Transverse colon (tissue), 4 donors: ENCODE measurements around the gene CHST11. TPM values are rescaled to one million over a fixed set of nuclear protein-coding genes. Genes with fewer than 3 reads are reported as not detected.

Experiments used
- DNase-seq: peaks from one replicate; pipeline ENCODE4 v3.0.0-alpha.2; 2019
- H3K27ac ChIP-seq, 4 donors: fragments of 200-600 bp; sonication (generic); 2 replicates each; pipeline ENCODE4 v1.5.1; 2016 to 2018; ENCODE audit warnings: inconsistent platforms in 4 of 4
- H3K27me3 ChIP-seq: fragments of 200-600 bp; sonication (generic); 2 replicates; pipeline ENCODE4 v1.5.1; 2017; ENCODE audit warnings: inconsistent platforms
- H3K36me3 ChIP-seq, 4 donors: fragments of 200-600 bp; sonication (generic); 2 replicates each; pipeline ENCODE4 v1.5.1; 2017 to 2019; ENCODE audit warnings: inconsistent platforms in 4 of 4
- H3K4me1 ChIP-seq, 4 donors: fragments of 200-600 bp; sonication (generic); 2 replicates each; pipeline ENCODE4 v1.5.1; 2017 to 2020; ENCODE audit warnings: inconsistent platforms in 4 of 4
- H3K4me3 ChIP-seq, 4 donors: fragments of 200-600 bp; sonication (generic); 1 replicate in 1 of 4; 2 replicates in 3 of 4; pipeline versions ENCODE4 v1.5.1 to v1.6.1; 2017 to 2019; ENCODE audit warnings: inconsistent platforms in 4 of 4
- H3K9me3 ChIP-seq, 2 donors: fragments of 200-600 bp; sonication (generic); 2 replicates each; pipeline ENCODE4 v1.5.1; 2017 to 2019; ENCODE audit warnings: inconsistent platforms in 2 of 2
- EP300 ChIP-seq: sonication (generic); formaldehyde crosslinking; IDR thresholded peaks from one replicate; pipeline ENCODE4 v1.6.1; 2017; ENCODE audit warnings: antibody characterized with exemption, low read depth
- POLR2A ChIP-seq: fragments of 450-650 bp; IDR thresholded peaks from one replicate; pipeline ENCODE4 v1.6.1; 2016; ENCODE audit warnings: antibody characterized with exemption, mild to moderate bottlenecking, moderate library complexity
- POLR2AphosphoS5 ChIP-seq, 3 donors: sonication (generic); formaldehyde crosslinking; IDR thresholded peaks; one replicate each; pipeline ENCODE4 v1.6.1; 2016; ENCODE audit warnings: antibody characterized with exemption in 3 of 3
- WGBS, 2 donors: methylation state at CpG; one replicate each; pipeline ENCODE4 v1.1.5; 2018; ENCODE audit warnings: low coverage in 1 of 2; 5-methylcytosine and 5-hydroxymethylcytosine counted together
- in situ Hi-C, 4 donors: fragments of 200-750 bp; cut with MboI; loops; one replicate each; pipeline versions ENCODE4 v1.15.0 to v1.15.1; 2017; ENCODE audit warnings: low sequenced_read_pairs in 3 of 4, low pct_ligation_motif_present in 1 of 4, low pct_unique_long_range_greater_than_20kb in 1 of 4
- intact Hi-C: fragments of 100-400 bp; cut with DNase I; formaldehyde crosslinking; loops from one replicate; pipeline ENCODE4 v1.15.1; 2023; ENCODE audit warnings: low total_unique reads
- total RNA-seq, 4 donors: library from RNA; depleted of rRNA; stranded (reverse); fragments of >200 nt; gene quantifications; one replicate each; pipeline ENCODE4 v1.1.0, GENCODE V29; 2016
- TF ChIP-seq, protein P1 (sequence below), 5 experiments: fragments of 200-600 bp in 3 of 5; fragments of 450-650 bp in 2 of 5; sonication (generic) in 3 of 5; IDR thresholded peaks; 1 replicate in 2 of 5; 2 replicates in 3 of 5; pipeline ENCODE4 v1.5.1; 2016 to 2017; ENCODE audit warnings: antibody characterized with exemption in 5 of 5, inconsistent platforms in 3 of 5, mild to moderate bottlenecking in 2 of 5, moderate library complexity in 1 of 5

CHST11 gene
- total RNA-seq, 4 donors from 2014 or later: 4.2 to 123 (median 31.5) TPM

DNA sequence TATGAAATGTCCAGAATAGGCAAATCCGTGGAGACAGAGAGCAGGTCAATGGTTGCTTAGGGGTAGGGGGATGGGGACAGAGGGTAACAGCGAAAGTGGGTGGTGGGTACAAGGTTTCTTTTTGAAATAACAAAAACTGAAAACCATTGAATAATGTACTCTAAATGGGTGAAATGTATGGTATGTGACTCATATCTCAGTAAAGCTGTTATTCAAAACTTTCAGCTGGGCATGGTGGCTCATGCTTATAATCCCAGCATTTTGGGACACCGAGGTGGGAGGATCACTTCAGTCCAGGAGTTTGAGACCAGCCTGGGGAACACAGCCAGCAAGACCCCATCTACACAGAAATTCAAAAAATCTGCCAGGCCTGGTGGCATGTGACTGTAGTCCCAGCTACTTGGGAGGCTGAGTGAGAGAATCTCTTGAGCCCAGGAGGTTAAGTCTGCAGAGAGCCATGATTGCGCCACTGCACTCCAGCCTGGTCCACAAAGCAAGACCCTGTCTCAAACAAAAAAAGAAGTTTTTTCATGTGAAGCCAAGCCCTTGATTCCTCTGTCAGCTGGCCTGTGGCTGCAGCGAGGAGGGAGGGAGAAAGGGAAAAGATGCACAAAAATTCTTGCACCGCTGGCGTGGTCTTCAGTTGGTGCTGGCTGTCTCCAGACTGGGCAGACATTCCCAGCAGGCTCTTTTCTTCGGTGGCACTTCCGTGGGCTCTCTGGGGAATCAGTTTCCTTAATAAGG, 253.1 kb downstream of the CHST11 start:
- intact Hi-C loops (no loop called here), in situ Hi-C loops (no loop called here)
- H3K4me1 ChIP-seq: peaks cover 0 to 13% (median 6%) of the 10 kb centered on the region in 4 donors
- H3K4me3 ChIP-seq: no peak overlapping the region
- peak overlapping the region in 2 of 4 donors; percentile 18 to 54 for H3K27ac ChIP-seq
- TF ChIP-seq POLR2AphosphoS5 (IDR thresholded peaks at IDR 0.05) (peak in 1 of 3 donors; percentile 10), EP300 (no peak)
- WGBS, 2 donors: 78 to 85% methylated on average over 5 to 9 of the region's 9 CpGs
- no peak for DNase-seq
- no peaks in the 10 kb centered on the region for H3K36me3 ChIP-seq
- H3K27me3 ChIP-seq: no peaks in the 10 kb centered on the region
- no peaks in the 10 kb centered on the region for H3K9me3 ChIP-seq

DNA sequence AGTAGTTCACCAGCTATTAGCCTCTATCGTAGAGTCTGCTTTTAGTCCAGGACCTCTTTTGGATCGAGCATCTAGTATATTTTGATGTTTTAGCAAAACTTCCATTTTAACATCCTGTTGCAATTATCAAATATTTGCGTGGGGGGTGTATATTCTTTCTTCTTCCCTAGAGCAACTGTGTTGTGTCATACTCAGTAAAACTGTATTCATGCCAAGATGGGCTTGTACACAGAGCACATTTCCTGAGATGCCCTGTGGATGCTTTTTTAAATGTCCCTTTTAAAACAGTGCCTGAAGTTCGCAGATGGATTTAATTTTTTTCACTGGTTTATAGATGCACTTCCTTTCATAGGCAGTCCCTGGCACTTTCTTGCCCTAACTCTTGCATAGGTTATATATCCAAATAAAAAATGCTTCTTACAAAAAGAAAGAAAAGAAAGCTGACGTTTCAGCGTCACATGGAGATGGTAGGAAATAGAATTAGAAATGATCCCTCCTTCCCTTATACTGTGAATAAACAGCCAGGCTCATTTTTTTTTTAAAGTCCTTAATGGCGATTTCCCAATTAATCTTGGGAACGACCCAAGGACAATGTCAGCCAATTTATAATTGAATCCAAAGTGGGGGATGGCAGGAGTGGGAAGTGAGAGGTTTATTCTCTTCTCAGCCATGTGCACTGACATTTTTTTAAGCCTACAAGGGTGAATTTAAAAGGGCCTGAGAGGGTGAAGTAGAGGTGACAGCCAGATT, 254.4 kb downstream of the CHST11 start:
- no peak for DNase-seq
- intact Hi-C loops: no loop called here
- H3K9me3 ChIP-seq: no peaks in the 10 kb centered on the region
- TF ChIP-seq POLR2AphosphoS5 (IDR thresholded peaks at IDR 0.05) (peak in 1 of 3 donors; percentile 24), POLR2A (no peak)
- in situ Hi-C loops: no loop called here
- H3K36me3 ChIP-seq: no peaks in the 10 kb centered on the region
- peaks cover 0 to 19% (median 7%) of the 10 kb centered on the region in 4 donors for H3K4me1 ChIP-seq
- H3K4me3 ChIP-seq: no peak overlapping the region
- no peaks in the 10 kb centered on the region for H3K27me3 ChIP-seq
- WGBS, 2 donors: 51 to 55% methylated on average over 7 to 8 of the region's 8 CpGs
- peak overlapping the region; percentile 18 to 54 (median 38) for H3K27ac ChIP-seq

DNA sequence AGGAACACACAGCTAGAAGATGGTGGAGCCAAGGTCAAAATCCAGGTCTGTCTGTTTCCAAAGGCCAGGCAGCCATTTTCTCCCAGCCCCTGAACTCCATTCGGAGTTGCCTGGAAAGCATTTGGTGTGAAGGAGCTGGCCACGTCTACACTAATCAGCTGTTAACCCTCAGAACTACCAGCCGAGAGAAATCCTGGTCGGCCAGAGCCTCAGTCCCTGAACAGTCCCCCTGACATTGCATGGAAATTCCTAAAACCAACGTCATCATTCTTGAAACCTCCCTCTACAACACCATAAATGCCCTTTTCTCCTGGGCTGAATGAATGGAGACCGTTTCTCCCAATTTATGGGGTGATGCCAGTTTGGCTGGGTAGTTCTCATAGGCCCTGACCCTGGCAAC, 255.7 kb downstream of the CHST11 start:
- intact Hi-C loops: no loop called here
- WGBS, 2 donors: 70 to 88% methylated on average over 4 to 6 of the region's 6 CpGs

DNA sequence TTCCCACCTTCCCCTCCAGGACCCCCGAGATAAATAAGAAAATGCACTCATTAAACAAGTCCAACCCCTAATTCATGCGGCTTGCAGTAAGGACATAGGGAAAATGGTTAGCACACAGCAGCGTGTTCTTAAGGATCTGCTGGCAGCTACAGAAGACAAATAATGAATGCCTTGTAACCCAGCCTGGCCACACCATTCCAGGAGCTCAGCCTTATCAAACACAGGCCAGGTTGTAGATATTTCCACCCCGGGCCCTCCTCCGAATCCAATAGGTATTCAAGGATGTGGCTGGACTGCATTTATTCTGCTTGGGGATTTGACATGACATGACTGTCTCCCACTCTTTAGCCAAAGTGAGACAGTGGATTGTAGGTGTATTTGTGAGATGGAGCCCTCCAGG, 256.2 kb downstream of the CHST11 start:
- no peaks in the 10 kb centered on the region for H3K27me3 ChIP-seq
- TF ChIP-seq, protein P1, sequence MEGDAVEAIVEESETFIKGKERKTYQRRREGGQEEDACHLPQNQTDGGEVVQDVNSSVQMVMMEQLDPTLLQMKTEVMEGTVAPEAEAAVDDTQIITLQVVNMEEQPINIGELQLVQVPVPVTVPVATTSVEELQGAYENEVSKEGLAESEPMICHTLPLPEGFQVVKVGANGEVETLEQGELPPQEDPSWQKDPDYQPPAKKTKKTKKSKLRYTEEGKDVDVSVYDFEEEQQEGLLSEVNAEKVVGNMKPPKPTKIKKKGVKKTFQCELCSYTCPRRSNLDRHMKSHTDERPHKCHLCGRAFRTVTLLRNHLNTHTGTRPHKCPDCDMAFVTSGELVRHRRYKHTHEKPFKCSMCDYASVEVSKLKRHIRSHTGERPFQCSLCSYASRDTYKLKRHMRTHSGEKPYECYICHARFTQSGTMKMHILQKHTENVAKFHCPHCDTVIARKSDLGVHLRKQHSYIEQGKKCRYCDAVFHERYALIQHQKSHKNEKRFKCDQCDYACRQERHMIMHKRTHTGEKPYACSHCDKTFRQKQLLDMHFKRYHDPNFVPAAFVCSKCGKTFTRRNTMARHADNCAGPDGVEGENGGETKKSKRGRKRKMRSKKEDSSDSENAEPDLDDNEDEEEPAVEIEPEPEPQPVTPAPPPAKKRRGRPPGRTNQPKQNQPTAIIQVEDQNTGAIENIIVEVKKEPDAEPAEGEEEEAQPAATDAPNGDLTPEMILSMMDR (IDR thresholded peaks at IDR 0.05): no peak
- TF ChIP-seq POLR2A: no peak
- no peak for TF ChIP-seq POLR2AphosphoS5 (IDR thresholded peaks at IDR 0.05)
- no peak for TF ChIP-seq EP300
- WGBS, 2 donors: 89% methylated on average over 5 of the region's 5 CpGs; no CpG with 5 or more reads in 1 of the 2 donors
- in situ Hi-C loops: no loop called here
- intact Hi-C loops: no loop called here
- H3K4me3 ChIP-seq: no peak overlapping the region
- no peak for DNase-seq
- no peaks in the 10 kb centered on the region for H3K9me3 ChIP-seq
- H3K27ac ChIP-seq: no peak overlapping the region
- peaks cover 0 to 19% (median 7%) of the 10 kb centered on the region in 4 donors for H3K4me1 ChIP-seq
- no peaks in the 10 kb centered on the region for H3K36me3 ChIP-seq

More for the DNA sequence above, 255.7 kb downstream of the CHST11 start:
- Histone ChIP-seq H3K36me3 (no peaks in the 10 kb centered on the region), H3K27ac (no peak overlapping the region), H3K9me3 (no peaks in the 10 kb centered on the region), H3K4me1 (peaks cover 0 to 19% (median 7%) of the 10 kb centered on the region in 4 donors), H3K27me3 (no peaks in the 10 kb centered on the region), H3K4me3 (no peak overlapping the region)
- in situ Hi-C loops: no loop called here
- TF ChIP-seq EP300 (no peak), POLR2A (no peak), POLR2AphosphoS5 (IDR thresholded peaks at IDR 0.05) (no peak)
- TF ChIP-seq, protein P1 (IDR thresholded peaks at IDR 0.05): no peak
- no peak for DNase-seq

DNA sequence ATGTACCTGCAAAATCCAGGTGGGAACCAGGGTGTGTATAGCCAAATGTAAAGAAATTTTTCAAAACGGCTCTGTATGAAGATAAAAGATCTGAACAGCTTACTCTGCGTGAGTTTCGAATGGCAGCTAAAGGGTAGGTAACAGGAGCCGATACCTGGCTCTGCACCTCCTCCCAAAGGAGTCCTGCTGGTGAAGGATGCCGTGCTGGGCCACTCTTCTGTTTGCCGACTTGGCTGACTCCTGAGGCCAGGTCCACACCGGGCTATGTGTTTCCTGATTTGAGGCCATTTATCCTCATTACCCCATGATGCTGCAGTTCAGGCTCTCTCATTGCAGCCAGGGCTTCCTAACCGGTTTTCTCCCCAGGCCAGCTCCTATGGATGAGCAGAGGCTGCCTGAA, 256.7 kb downstream of the CHST11 start:
- TF ChIP-seq POLR2AphosphoS5 (IDR thresholded peaks at IDR 0.05): no peak
- no peak for TF ChIP-seq POLR2A
- TF ChIP-seq, protein P1 (IDR thresholded peaks at IDR 0.05): no peak
- TF ChIP-seq EP300: no peak
- DNase-seq: no peak
- no peaks in the 10 kb centered on the region for H3K36me3 ChIP-seq
- H3K4me1 ChIP-seq: peaks cover 0 to 20% (median 7%) of the 10 kb centered on the region in 4 donors
- intact Hi-C loops (no loop called here), in situ Hi-C loops (no loop called here)
- no peak overlapping the region for H3K4me3 ChIP-seq
- WGBS, 2 donors: 65 to 73% methylated on average over 3 to 8 of the region's 8 CpGs
- H3K9me3 ChIP-seq: no peaks in the 10 kb centered on the region
- H3K27me3 ChIP-seq: no peaks in the 10 kb centered on the region
- no peak overlapping the region for H3K27ac ChIP-seq
